Panc1 (cell line): Measurements from ENCODE around the gene SCG5.

Experiments used
- POLR2AphosphoS5 ChIP-seq: IDR thresholded peaks from 2 replicates; pipeline ENCODE4 v1.6.1; 2012; ENCODE audit warnings: mild to moderate bottlenecking, low read depth, low read length, moderate library complexity
- SIN3A ChIP-seq: IDR thresholded peaks from 2 replicates; pipeline ENCODE4 v1.6.1; 2012; ENCODE audit warnings: low read depth, mild to moderate bottlenecking, low read length, moderate library complexity, borderline replicate concordance; ENCODE audit not compliant: insufficient read depth
- TCF7L2 ChIP-seq: IDR thresholded peaks from 2 replicates; pipeline ENCODE4 v1.6.1; 2011; ENCODE audit warnings: mild to moderate bottlenecking, low read depth, low read length, inconsistent platforms
- TF ChIP-seq, protein P1 (sequence below): fragments of 450-650 bp; IDR thresholded peaks from 2 replicates; pipeline ENCODE4 v1.5.1; 2017; ENCODE audit warnings: mild to moderate bottlenecking
- TF ChIP-seq, protein P2 (sequence below), 2 experiments: IDR thresholded peaks; 2 replicates each; pipeline ENCODE4 v1.6.1; 2011 to 2012; ENCODE audit warnings: low read depth in 2 of 2, control low read depth in 1 of 2, low read length in 1 of 2, mild to moderate bottlenecking in 1 of 2, moderate library complexity in 1 of 2; ENCODE audit not compliant: insufficient read depth in 1 of 2

DNA sequence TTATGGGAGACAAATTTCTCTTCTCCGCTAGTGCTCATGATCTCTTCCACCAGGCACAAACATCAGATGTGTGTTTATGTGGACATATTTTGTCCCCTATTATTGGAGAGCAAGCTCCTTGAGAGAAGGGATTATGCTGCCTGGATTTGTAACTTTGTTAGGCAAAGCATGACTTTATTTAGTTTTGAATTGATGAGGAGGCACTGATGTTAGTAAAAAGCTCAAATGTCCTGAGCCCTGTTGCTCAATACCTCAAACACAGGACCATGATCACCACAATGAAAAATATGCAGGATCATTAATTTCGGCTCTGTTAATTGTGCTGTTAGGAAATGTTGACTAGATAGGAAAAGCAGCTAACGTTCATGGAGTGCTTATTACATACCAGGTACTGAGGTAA is 29.1 kb downstream of the SCG5 start:
- TF ChIP-seq, protein P1, sequence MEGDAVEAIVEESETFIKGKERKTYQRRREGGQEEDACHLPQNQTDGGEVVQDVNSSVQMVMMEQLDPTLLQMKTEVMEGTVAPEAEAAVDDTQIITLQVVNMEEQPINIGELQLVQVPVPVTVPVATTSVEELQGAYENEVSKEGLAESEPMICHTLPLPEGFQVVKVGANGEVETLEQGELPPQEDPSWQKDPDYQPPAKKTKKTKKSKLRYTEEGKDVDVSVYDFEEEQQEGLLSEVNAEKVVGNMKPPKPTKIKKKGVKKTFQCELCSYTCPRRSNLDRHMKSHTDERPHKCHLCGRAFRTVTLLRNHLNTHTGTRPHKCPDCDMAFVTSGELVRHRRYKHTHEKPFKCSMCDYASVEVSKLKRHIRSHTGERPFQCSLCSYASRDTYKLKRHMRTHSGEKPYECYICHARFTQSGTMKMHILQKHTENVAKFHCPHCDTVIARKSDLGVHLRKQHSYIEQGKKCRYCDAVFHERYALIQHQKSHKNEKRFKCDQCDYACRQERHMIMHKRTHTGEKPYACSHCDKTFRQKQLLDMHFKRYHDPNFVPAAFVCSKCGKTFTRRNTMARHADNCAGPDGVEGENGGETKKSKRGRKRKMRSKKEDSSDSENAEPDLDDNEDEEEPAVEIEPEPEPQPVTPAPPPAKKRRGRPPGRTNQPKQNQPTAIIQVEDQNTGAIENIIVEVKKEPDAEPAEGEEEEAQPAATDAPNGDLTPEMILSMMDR = no peak
- TF ChIP-seq, protein P2, sequence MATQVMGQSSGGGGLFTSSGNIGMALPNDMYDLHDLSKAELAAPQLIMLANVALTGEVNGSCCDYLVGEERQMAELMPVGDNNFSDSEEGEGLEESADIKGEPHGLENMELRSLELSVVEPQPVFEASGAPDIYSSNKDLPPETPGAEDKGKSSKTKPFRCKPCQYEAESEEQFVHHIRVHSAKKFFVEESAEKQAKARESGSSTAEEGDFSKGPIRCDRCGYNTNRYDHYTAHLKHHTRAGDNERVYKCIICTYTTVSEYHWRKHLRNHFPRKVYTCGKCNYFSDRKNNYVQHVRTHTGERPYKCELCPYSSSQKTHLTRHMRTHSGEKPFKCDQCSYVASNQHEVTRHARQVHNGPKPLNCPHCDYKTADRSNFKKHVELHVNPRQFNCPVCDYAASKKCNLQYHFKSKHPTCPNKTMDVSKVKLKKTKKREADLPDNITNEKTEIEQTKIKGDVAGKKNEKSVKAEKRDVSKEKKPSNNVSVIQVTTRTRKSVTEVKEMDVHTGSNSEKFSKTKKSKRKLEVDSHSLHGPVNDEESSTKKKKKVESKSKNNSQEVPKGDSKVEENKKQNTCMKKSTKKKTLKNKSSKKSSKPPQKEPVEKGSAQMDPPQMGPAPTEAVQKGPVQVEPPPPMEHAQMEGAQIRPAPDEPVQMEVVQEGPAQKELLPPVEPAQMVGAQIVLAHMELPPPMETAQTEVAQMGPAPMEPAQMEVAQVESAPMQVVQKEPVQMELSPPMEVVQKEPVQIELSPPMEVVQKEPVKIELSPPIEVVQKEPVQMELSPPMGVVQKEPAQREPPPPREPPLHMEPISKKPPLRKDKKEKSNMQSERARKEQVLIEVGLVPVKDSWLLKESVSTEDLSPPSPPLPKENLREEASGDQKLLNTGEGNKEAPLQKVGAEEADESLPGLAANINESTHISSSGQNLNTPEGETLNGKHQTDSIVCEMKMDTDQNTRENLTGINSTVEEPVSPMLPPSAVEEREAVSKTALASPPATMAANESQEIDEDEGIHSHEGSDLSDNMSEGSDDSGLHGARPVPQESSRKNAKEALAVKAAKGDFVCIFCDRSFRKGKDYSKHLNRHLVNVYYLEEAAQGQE (IDR thresholded peaks at IDR 0.05; ENCODE audit: insufficient read depth in 1 of 2, low read depth in 2 of 2, low read length in 1 of 2) = no peak
- TF ChIP-seq POLR2AphosphoS5 (no peak), TCF7L2 (no peak), SIN3A (no peak)
